Measurements from ENCODE around the gene NTMT1.

DNA sequence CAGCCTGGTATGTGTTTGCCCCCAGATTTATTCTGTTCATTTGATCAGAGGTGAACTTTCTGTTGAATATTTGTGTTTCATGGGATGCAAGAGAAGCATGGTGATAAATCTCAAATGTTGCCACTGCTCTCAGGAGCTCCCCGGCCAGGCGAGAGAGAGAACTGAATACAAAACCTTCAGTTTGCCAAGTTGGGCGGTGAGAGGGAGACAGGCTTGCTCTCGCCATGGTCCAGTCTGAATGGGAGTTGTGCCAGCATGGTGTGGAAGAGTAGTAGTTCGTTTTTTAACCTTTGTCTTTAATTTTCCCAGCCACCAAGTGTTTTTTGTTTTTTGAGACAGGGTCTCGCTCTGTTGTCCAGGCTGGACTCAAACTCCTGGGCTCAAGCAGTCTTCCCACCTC lies 2.7 kb downstream of the NTMT1 start:
- TF ChIP-seq POLR2A (IDR thresholded peaks at IDR 0.05) (no peak), CTCF (IDR thresholded peaks at IDR 0.05) (no peak)
